Vagina (tissue), 2 donors: ENCODE data around the gene STAB2. TPM values are rescaled to one million over a fixed set of nuclear protein-coding genes. Genes with fewer than 3 reads are reported as not detected.

Experiments used
- DNase-seq, 2 donors: peaks; one replicate each; pipeline ENCODE4 v3.0.0-alpha.2; 2017; ENCODE audit errors: extremely low spot score in 2 of 2
- H3K27ac ChIP-seq: fragments of 200-600 bp; sonication (generic); one replicate; pipeline ENCODE4 v1.5.1; 2019
- H3K27me3 ChIP-seq: fragments of 200-600 bp; sonication (generic); one replicate; pipeline ENCODE4 v1.5.1; 2019
- H3K36me3 ChIP-seq, 2 donors: fragments of 200-600 bp; sonication (generic); one replicate each; pipeline ENCODE4 v1.5.1; 2017 to 2019
- H3K4me1 ChIP-seq: fragments of 200-600 bp; sonication (generic); one replicate; pipeline ENCODE4 v1.5.1; 2019
- H3K4me3 ChIP-seq, 2 donors: fragments of 200-600 bp; sonication (generic); 1 replicate in 1 of 2; 2 replicates in 1 of 2; pipeline ENCODE4 v1.5.1; 2016 to 2019
- H3K9me3 ChIP-seq: fragments of 200-600 bp; sonication (generic); one replicate; pipeline ENCODE4 v1.5.1; 2019
- POLR2A ChIP-seq, 2 donors: fragments of 450-650 bp; IDR thresholded peaks; one replicate each; pipeline ENCODE4 v1.6.1; 2017; ENCODE audit warnings: antibody characterized with exemption in 2 of 2, mild to moderate bottlenecking in 2 of 2, moderate library complexity in 2 of 2
- POLR2AphosphoS5 ChIP-seq, 2 donors: sonication (generic); formaldehyde crosslinking; IDR thresholded peaks; one replicate each; pipeline ENCODE4 v1.9.0; 2017; ENCODE audit warnings: antibody characterized with exemption in 2 of 2, mild to moderate bottlenecking in 2 of 2, low read depth in 1 of 2; ENCODE audit not compliant: insufficient read depth in 1 of 2
- intact Hi-C: fragments of 100-400 bp; cut with DNase I; formaldehyde crosslinking; loops from one replicate; pipeline ENCODE4 v1.15.1; 2023
- total RNA-seq: library from RNA; depleted of rRNA; stranded (reverse); fragments of >200 nt; gene quantifications from one replicate; pipeline ENCODE4 v1.2.3, GENCODE V29; 2016
- TF ChIP-seq, protein P1 (sequence below), 3 experiments: fragments of 450-650 bp in 2 of 3; fragments of 200-600 bp in 1 of 3; sonication (generic) in 1 of 3; IDR thresholded peaks; one replicate each; pipeline ENCODE4 v1.5.1; 2017 to 2019; ENCODE audit warnings: antibody characterized with exemption in 3 of 3, mild to moderate bottlenecking in 2 of 3, moderate library complexity in 2 of 3

STAB2 gene
- total RNA-seq, 1 donor from 2014 or later = 0.25 TPM

DNA sequence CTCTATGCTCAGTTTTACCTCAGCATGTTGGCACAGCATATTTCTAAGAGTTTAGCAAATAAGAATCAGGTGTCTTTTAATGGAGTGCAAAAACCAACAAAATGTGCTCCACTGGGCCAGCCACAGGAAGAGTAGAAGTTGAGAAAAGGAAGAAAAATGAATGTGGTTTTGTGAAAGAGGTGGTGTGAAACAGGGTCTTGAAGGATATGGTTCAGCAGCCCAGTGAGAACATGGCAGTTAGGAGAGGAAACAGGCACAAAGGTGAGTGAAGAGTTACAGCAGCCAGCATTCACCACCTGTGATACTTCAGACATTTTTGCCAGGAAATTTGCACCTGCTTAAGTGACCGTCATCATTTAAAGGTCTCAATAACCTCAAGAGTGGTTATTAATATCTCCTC, 2.4 kb downstream of the STAB2 start:
- no peak for TF ChIP-seq POLR2AphosphoS5 (IDR thresholded peaks at IDR 0.05; ENCODE audit: insufficient read depth in 1 of 2, low read depth in 1 of 2)
- TF ChIP-seq, protein P1, sequence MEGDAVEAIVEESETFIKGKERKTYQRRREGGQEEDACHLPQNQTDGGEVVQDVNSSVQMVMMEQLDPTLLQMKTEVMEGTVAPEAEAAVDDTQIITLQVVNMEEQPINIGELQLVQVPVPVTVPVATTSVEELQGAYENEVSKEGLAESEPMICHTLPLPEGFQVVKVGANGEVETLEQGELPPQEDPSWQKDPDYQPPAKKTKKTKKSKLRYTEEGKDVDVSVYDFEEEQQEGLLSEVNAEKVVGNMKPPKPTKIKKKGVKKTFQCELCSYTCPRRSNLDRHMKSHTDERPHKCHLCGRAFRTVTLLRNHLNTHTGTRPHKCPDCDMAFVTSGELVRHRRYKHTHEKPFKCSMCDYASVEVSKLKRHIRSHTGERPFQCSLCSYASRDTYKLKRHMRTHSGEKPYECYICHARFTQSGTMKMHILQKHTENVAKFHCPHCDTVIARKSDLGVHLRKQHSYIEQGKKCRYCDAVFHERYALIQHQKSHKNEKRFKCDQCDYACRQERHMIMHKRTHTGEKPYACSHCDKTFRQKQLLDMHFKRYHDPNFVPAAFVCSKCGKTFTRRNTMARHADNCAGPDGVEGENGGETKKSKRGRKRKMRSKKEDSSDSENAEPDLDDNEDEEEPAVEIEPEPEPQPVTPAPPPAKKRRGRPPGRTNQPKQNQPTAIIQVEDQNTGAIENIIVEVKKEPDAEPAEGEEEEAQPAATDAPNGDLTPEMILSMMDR (IDR thresholded peaks at IDR 0.05) = no peak
- TF ChIP-seq POLR2A (IDR thresholded peaks at IDR 0.05) = no peak
- Histone ChIP-seq H3K9me3 (no peaks in the 10 kb centered on the region), H3K27ac (no peak overlapping the region), H3K36me3 (no peaks in the 10 kb centered on the region), H3K27me3 (no peaks in the 10 kb centered on the region), H3K4me1 (no peaks in the 10 kb centered on the region), H3K4me3 (no peak overlapping the region)
- DNase-seq = no peak
- intact Hi-C loops = no loop called here

DNA sequence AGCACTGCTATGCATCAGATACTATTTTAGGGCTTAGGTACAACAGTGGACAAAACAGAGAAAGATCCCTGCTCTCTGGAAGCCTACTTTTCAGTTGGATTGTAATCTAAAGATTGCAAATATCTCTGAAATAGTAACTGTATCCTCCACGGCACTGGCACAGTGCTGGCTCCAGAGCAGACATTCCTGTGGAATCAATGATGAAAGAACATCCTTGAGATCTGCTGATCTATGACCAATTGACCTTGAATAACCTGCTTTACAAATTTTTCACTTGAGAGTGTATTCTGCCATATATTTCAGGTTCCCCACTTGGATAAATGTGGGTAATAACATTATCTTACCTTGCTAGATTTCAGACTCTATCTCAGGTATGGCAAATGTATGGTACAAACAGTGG, 3.2 kb downstream of the STAB2 start:
- H3K9me3 ChIP-seq = no peaks in the 10 kb centered on the region
- no peak overlapping the region for H3K27ac ChIP-seq
- no peaks in the 10 kb centered on the region for H3K4me1 ChIP-seq
- intact Hi-C loops = no loop called here
- H3K27me3 ChIP-seq = no peaks in the 10 kb centered on the region
- DNase-seq = no peak
- no peaks in the 10 kb centered on the region for H3K36me3 ChIP-seq
- no peak for TF ChIP-seq POLR2AphosphoS5 (IDR thresholded peaks at IDR 0.05; ENCODE audit: insufficient read depth in 1 of 2, low read depth in 1 of 2)
- TF ChIP-seq, protein P1 (IDR thresholded peaks at IDR 0.05) = no peak
- TF ChIP-seq POLR2A (IDR thresholded peaks at IDR 0.05) = no peak
- H3K4me3 ChIP-seq = no peak overlapping the region

DNA sequence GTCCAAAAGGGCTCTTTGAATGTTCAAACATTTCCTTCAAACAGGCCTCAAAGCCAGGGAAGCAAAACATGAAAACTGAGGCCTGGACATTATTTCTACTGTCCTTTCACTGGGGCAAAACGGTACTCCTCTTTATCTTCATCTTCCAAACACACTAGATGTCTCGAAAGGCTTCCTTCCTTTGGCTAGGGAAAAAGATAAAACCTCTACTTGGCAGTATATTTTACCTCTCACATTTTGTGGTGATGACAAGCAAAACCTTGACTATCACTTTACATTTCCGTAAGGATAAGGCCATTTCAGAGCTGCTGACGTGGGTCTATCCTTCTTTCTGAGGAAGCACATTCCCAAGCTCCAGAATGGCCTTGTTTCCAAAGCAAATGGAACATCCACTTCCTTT, 9.9 kb downstream of the STAB2 start:
- Histone ChIP-seq H3K27me3 (no peaks in the 10 kb centered on the region), H3K4me1 (no peaks in the 10 kb centered on the region), H3K27ac (no peak overlapping the region), H3K4me3 (no peak overlapping the region), H3K9me3 (no peaks in the 10 kb centered on the region), H3K36me3 (no peaks in the 10 kb centered on the region)
- no peak for DNase-seq
- no peak for TF ChIP-seq POLR2A (IDR thresholded peaks at IDR 0.05)
- no peak for TF ChIP-seq POLR2AphosphoS5 (IDR thresholded peaks at IDR 0.05; ENCODE audit: insufficient read depth in 1 of 2, low read depth in 1 of 2)
- intact Hi-C loops = no loop called here

DNA sequence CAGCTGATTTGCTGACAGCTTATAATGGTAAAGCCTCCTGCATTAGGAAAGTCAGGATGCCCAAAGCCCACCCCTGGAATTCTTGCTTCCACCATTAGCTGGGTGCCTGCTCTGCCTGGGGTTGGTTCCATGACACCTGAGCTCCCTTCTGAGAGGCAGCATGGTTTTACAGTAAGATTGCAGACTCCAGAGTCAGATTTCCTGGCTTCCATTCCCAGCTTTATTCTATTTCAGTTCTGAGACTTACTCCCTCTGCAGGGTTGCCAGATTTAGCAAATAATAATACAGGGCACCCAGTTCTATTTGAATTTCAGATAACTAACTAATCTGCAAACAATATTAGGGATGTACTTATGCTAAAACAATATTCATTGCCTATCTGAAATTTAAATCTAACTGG, 12.2 kb downstream of the STAB2 start:
- DNase-seq = no peak
- H3K9me3 ChIP-seq = no peaks in the 10 kb centered on the region
- no peaks in the 10 kb centered on the region for H3K36me3 ChIP-seq
- no peaks in the 10 kb centered on the region for H3K4me1 ChIP-seq
- TF ChIP-seq POLR2AphosphoS5 (IDR thresholded peaks at IDR 0.05; ENCODE audit: insufficient read depth in 1 of 2, low read depth in 1 of 2) = no peak
- TF ChIP-seq, protein P1 (IDR thresholded peaks at IDR 0.05) = no peak
- TF ChIP-seq POLR2A (IDR thresholded peaks at IDR 0.05) = no peak
- intact Hi-C loops = no loop called here
- H3K27me3 ChIP-seq = no peaks in the 10 kb centered on the region
- no peak overlapping the region for H3K4me3 ChIP-seq
- H3K27ac ChIP-seq = no peak overlapping the region

DNA sequence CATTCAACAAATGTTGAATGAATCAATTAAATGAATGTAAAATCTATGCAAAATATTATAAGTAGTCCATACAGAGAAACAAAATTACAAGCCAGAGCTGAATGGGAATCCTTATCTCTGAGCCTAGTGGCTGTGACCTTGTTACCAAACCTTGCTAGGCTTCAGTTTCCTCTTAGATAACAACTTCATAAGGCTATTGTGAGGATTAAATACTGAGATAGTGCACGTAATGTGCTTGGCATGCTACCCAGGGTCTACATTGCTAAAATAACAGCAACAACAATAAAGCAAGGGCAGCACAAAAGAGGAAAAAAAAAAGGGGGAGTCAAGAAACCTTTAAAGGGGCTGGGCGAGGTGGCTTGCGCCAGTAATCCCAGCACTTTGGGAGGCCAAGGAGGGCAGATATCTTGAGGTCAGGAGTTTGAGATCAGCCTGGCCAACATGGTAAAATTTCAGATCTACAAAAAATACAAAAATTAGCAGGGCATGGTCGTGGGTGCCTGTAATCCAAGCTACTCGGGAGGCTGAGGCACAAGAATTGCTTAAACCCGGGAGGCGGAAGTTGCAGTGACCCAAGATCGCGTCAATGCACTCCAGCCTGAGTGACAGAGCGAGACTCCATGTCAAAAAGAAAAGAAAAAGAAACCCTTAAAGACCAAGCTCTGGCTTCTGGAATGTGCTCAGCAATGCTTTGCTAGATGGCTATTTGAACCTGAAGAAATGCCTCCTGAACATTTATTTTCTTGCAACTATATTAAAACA, 14.1 kb downstream of the STAB2 start:
- no peak overlapping the region for H3K4me3 ChIP-seq
- intact Hi-C loops = no loop called here
- H3K36me3 ChIP-seq = no peaks in the 10 kb centered on the region
- DNase-seq = no peak
- no peaks in the 10 kb centered on the region for H3K27me3 ChIP-seq
- no peak for TF ChIP-seq POLR2AphosphoS5 (IDR thresholded peaks at IDR 0.05; ENCODE audit: insufficient read depth in 1 of 2, low read depth in 1 of 2)
- TF ChIP-seq, protein P1 (IDR thresholded peaks at IDR 0.05) = no peak
- TF ChIP-seq POLR2A (IDR thresholded peaks at IDR 0.05) = no peak
- no peaks in the 10 kb centered on the region for H3K4me1 ChIP-seq
- no peaks in the 10 kb centered on the region for H3K9me3 ChIP-seq
- H3K27ac ChIP-seq = no peak overlapping the region
